ENCODE measurements around the gene KRT33B. TPM values are rescaled to one million over a fixed set of nuclear protein-coding genes. Genes with fewer than 3 reads are reported as not detected.

KRT33B gene
- total and polyA plus RNA-seq, 2 of the 13 experiments (the other 11 are each of a cell fraction or from before 2014, with no cell fraction given), result not detected

DNA sequence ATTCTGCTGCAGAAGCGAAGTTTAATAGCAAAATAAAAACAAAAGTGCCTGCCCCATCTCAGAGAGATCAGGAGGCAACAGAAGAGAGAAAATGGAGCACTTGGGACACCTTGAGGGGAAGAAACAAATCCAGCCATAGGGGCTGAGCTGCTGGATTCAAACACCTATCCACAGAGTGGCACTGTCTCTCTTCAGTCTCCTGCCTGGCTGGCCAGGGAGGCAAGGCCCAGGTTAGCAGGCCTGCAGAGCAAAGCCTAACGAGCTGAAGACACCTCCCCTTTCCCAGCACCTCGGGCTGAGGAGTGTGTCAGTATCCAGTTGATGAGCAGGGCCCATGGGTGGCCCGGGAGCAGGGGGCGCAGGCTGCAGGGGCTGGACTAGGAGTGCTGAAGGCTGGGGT is 36.6 kb upstream of the KRT33B start (continued):
- TF ChIP-seq ZNF318 (CRISPR knock-in tag; IDR thresholded peaks at IDR 0.05) (0 out of 2 replicates have a peak, but pooled peaks have one; percentile 59), RBAK (CRISPR knock-in tag; IDR thresholded peaks at IDR 0.05) (no peak), IRX3 (CRISPR knock-in tag; IDR thresholded peaks at IDR 0.05; ENCODE audit: borderline replicate concordance, low read depth) (no peak), U2AF2 (IDR thresholded peaks at IDR 0.05; ENCODE audit: low read depth, low read length) (no peak), ZNF737 (CRISPR knock-in tag; IDR thresholded peaks at IDR 0.05; ENCODE audit: borderline replicate concordance) (no peak), ASH2L (IDR thresholded peaks at IDR 0.05; ENCODE audit: insufficient read length, low read depth, low read length) (no peak), SRSF9 (IDR thresholded peaks at IDR 0.05; ENCODE audit: borderline replicate concordance, insufficient read depth, low read depth, low read length, poor library complexity, severe bottlenecking) (no peak), ZIK1 (CRISPR knock-in tag; IDR thresholded peaks at IDR 0.05; ENCODE audit: borderline replicate concordance, low read depth) (no peak), BHLHE40 (IDR thresholded peaks at IDR 0.05; ENCODE audit: low read length) (no peak), CHD4 (IDR thresholded peaks at IDR 0.05; ENCODE audit: borderline replicate concordance, low read length) (no peak), ZNF558 (CRISPR knock-in tag; IDR thresholded peaks at IDR 0.05; ENCODE audit: borderline replicate concordance) (no peak), SSRP1 (CRISPR knock-in tag; IDR thresholded peaks at IDR 0.05) (no peak), ARID2 (CRISPR knock-in tag; IDR thresholded peaks at IDR 0.05; ENCODE audit: borderline replicate concordance) (no peak), ZNF34 (CRISPR knock-in tag; IDR thresholded peaks at IDR 0.05; ENCODE audit: borderline replicate concordance) (no peak), TCF7L2 (IDR thresholded peaks at IDR 0.05; ENCODE audit: low read depth, low read length) (no peak), MAF1 (CRISPR knock-in tag; IDR thresholded peaks at IDR 0.05; ENCODE audit: borderline replicate concordance) (no peak), DNMT3B (CRISPR knock-in tag; conservative IDR thresholded peaks at IDR 0.05) (no peak), FOSL2 (CRISPR knock-in tag; IDR thresholded peaks at IDR 0.05) (no peak), STAG1 (CRISPR knock-in tag; IDR thresholded peaks at IDR 0.05) (peak; percentile 62)
- TF ChIP-seq, protein P1, sequence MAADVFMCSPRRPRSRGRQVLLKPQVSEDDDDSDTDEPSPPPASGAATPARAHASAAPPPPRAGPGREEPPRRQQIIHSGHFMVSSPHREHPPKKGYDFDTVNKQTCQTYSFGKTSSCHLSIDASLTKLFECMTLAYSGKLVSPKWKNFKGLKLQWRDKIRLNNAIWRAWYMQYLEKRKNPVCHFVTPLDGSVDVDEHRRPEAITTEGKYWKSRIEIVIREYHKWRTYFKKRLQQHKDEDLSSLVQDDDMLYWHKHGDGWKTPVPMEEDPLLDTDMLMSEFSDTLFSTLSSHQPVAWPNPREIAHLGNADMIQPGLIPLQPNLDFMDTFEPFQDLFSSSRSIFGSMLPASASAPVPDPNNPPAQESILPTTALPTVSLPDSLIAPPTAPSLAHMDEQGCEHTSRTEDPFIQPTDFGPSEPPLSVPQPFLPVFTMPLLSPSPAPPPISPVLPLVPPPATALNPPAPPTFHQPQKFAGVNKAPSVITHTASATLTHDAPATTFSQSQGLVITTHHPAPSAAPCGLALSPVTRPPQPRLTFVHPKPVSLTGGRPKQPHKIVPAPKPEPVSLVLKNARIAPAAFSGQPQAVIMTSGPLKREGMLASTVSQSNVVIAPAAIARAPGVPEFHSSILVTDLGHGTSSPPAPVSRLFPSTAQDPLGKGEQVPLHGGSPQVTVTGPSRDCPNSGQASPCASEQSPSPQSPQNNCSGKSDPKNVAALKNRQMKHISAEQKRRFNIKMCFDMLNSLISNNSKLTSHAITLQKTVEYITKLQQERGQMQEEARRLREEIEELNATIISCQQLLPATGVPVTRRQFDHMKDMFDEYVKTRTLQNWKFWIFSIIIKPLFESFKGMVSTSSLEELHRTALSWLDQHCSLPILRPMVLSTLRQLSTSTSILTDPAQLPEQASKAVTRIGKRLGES (CRISPR knock-in tag; IDR thresholded peaks at IDR 0.05; ENCODE audit: borderline replicate concordance), result no peak
